ENCODE measurements around the gene TBL2.
"Not testable (repeated sequence)": the region's sequence is repeated elsewhere in the genome, so short reads cannot be mapped to it uniquely, and the experiment has no call there.

The TBL2 gene

GRCh38 chr7:73570521-73570920 lies 7.9 kb downstream of the TBL2 start:
- DNase-seq (ENCODE audit: low read depth, low spot score): no peak

DNA sequence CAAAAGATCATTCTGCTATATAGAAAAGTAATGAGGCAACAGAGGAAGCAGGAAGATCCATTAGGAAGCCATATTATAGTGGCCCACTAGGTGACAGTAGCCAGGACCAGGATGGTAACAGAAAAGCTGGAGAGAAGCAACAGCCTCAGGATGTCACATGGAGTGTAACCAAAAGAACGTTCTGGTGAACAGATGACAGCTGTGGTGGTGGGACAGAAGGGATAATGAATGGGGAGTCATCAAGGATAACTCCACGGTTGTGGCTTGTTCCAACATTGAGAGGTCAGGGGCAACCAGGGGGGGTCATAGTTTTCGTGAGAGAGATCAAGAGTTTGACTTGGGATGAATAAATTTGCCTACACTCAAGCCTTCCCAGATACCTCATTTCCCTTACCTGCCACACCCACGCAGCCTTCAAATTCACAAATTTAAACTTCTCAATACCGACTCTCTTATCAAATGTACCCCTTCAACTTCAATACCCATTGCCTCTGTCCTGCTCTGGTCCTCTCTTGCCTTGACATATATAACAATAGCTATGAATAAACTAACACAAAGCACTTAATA lies 9.3 kb downstream of the TBL2 start:
- DNase-seq (ENCODE audit: low read depth, low spot score): no peak

GRCh38 chr7:73567846-73568685 lies 10.3 kb downstream of the TBL2 start:
- DNase-seq (ENCODE audit: low read depth, low spot score): no peak

DNA sequence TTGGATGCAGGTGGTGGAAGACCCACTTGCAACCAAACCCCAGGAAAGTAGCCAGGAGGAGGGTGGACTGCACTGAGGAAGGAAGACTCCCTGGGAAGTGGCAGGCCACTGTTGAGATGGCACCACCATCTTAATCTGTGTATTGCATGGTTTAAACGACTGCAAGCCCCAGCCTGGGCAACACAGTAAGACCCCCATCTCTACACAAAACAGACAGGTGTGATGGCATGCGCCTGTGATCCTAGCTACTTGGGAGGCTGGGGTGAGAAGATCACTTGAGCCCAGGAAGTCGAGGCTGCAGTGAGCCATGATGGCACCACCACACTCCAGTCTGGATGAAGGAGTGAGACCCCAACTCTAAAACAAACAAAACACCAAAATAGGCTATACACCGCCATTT lies 11.2 kb downstream of the TBL2 start:
- DNase-seq (ENCODE audit: low read depth, low spot score): no peak

DNA sequence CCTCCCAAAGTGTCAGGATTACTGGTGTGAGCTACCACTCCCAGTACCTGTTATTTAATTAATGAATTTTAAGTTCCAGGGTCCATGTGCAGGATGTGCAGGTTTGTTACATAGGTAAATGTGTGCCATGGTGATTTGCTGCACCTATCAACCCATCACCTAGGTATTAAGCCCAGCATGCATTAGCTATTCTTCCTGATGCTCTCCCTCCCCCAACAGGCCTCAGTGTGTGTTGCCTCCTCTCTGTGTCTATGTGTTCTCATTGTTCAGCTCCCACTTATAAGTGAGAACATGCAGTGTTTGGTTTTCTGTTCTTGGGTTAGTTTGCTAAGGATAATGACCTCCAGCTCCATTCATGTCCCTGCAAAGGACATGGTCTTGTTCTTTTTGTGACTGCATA lies 11.9 kb downstream of the TBL2 start:
- not testable (repeated sequence) for DNase-seq (ENCODE audit: low read depth, low spot score)

GRCh38 chr7:73565675-73566340 lies 12.6 kb downstream of the TBL2 start:
- no peak for DNase-seq (ENCODE audit: low read depth, low spot score)

GRCh38 chr7:73560109-73560835 lies 18.1 kb downstream of the TBL2 start:
- DNase-seq (ENCODE audit: low read depth, low spot score): no peak

- peak; percentile 84 for DNase-seq (ENCODE audit: low read depth, low spot score)
Measured at GRCh38 chr7:73557397-73558257, 20.8 kb downstream of the TBL2 start, which contains the start of gene BCL7B. Gene BCL7B (minus strand): TSS chr7:73557690. CDS start chr7:73557578, 112 bp downstream.

- peak; percentile 96 for DNase-seq (ENCODE audit: low read depth, low spot score)
Measured at GRCh38 chr7:73557108-73557396, 21.3 kb downstream of the TBL2 start.

DNA sequence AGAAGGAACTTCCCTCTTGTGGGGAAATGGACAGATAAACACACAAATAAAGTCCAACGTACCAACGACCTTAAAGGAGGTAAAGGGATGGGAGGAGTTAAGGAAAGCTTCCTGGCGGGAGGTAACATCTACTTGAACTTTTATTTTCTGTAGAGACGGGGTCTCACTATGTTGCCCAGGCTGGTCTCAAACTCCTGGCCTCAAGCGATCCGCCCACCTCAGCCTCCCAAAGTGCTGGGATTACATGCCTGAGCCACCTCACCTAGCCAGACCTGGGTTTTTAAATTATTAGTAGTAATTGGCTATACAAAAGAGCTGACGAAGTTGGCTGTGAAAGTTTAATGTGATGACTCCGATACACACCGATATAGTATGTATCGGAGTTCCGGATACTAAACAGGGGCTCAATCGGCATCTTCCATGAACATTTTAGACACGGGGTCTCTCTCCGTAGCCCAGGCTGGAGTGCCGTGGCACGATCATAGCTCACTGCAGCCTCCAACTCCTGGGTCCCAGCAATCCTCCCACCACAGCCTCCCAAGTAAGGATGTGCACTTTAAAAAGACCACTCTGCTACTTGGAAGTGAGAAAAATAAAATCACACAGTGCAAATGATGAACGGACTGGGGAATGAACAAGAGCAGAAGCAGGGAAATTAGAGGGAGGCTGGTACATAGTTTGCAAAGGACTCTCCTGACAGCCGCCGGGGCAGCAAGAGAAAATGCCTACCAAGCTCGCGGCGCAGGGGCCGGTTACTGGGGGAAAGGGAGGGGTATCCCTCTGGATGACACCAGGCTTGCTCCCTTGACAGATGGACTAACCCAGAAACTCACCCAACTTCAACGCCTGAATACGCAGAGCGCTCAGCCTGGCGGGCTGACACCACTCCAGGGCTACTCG lies 21.9 kb downstream of the TBL2 start:
- no peak for DNase-seq (ENCODE audit: low read depth, low spot score)

- DNase-seq (ENCODE audit: low read depth, low spot score): no peak
Measured at GRCh38 chr7:73555411-73555982, 22.9 kb downstream of the TBL2 start.

DNA sequence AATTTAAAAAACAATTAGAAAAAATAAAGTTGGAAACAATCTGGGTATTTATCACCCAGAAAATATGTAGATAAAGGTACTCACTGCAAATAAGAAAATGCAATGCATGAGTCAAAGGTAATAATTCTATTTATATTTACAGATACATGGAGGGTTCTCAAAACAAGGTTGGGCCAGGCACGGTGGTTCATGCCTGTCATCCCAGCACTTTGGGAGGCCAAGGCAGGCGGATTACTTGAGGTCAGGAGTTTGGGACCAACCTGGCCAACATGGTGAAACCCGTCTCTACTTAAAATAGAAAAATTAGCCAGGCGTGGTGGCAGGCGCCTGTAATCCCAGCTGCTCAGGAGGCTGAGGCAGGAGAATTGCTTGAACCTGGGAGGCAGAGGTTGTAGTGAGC lies 28.3 kb downstream of the TBL2 start:
- not testable (repeated sequence) for DNase-seq (ENCODE audit: low read depth, low spot score)

- DNase-seq (ENCODE audit: low read depth, low spot score): no peak
Measured at GRCh38 chr7:73549176-73549575, 29.2 kb downstream of the TBL2 start.

- DNase-seq (ENCODE audit: low read depth, low spot score): no peak
Measured at GRCh38 chr7:73547841-73548240, 30.5 kb downstream of the TBL2 start.

- DNase-seq (ENCODE audit: low read depth, low spot score): no peak
Measured at GRCh38 chr7:73544678-73545077, 33.7 kb downstream of the TBL2 start.

GRCh38 chr7:73541722-73542121 lies 36.7 kb downstream of the TBL2 start:
- DNase-seq (ENCODE audit: low read depth, low spot score): no peak

DNA sequence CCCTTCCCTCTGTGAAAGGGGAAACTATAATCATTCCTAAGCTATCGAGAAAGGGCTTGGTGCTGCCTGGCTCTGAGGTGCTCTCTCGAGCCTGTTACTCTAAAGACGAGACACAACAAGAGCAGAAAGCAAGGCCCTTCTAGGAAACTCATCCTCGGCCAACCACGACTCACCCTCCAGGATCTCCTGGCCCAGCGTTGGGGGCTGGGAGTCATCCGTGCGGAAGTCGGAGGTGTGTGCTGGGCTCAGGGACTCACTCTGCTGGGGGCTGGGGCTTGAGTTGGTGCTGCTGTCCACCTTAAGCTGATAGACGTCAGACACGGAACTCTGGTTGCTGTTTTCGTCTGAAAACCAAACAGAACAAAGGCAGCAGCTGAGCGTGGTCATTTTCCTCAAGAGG lies 38.7 kb downstream of the TBL2 start:
- no peak for DNase-seq (ENCODE audit: low read depth, low spot score)

- not testable (repeated sequence) for DNase-seq (ENCODE audit: low read depth, low spot score)
Measured at GRCh38 chr7:73538510-73538909, 39.9 kb downstream of the TBL2 start.

DNA sequence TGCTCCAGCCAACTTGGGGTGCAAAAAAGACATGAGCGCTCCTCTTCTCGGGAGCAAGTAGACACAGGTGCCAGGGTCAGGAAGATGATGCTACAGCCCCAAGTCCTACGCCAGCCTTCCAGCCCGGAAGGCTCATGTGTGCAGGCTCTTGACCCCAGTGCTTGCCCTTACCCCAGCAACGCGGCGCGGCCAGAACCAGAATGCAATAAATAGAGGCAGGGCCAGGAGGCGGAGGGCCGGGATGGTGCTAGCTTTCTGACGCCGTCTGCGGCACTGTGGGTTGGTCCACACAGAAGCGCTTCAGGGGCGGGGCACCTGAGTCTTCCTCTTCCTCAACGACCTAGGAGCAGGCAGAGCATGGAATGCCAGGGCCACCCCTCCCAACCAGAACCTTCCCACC lies 41.3 kb downstream of the TBL2 start:
- no peak for DNase-seq (ENCODE audit: low read depth, low spot score)

DNA sequence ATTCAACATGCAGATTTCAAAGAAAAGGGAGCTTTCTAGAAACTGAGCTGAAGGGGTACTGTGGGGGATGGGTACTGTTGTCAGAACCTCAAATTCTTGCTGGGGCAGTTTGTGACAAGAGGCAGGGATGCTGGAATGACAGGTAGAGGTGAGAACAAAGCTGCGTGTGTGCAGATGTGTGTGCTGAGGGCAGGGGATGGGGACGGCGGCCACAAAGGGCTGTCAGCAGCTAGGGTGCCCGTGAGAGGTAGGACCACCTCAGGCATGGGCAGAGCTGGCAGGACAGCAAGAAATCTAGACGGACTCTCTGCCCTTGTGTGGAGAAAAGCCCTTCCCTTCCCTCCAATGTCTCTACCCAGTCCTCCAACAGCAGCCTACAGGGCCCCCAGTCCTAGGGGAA lies 41.9 kb downstream of the TBL2 start:
- DNase-seq (ENCODE audit: low read depth, low spot score): no peak
